K562 (cell line): ENCODE data around the gene MPL. TPM values are rescaled to one million over a fixed set of nuclear protein-coding genes. Genes with fewer than 3 reads are reported as not detected.
"Not testable (repeated sequence)": the region's sequence is repeated elsewhere in the genome, so short reads cannot be mapped to it uniquely, and the experiment has no call there.

ENCODE experiments used
- ATAC-seq: fragments of 200-7000 bp; cut with Tn5 transposase; 3 replicates; pipeline ENCODE4 v1.9.1; 2020; ENCODE audit warnings: moderate library complexity
- BruUV-seq: library from RNA; stranded (reverse); fragments of 400-500 nt; replicated peaks from 2 replicates; lab custom pipeline; 2021; lab: Mats Ljungman, UMichigan
- CTCF ChIA-PET: fragments of 300-600 bp; formaldehyde crosslinking; extraction: SDS; loops from one replicate; lab custom pipeline; 2021; ENCODE audit warnings: low intra/inter-chr PET ratio; lab: Yijun Ruan, JAX
- POLR2A ChIA-PET: fragments of 300-600, 350-650 bp; sonication (Branson Sonifier 250); formaldehyde crosslinking; extraction: SDS; loops from one replicate; lab custom pipeline; 2021; ENCODE audit warnings: antibody characterized with exemption, inconsistent platforms; lab: Yijun Ruan, JAX
- DNase-seq, 4 experiments: peaks; one replicate each; pipeline versions ENCODE4 v3.0.0 to v3.0.0-alpha.2; 2011 to 2018; ENCODE audit warnings: low spot score in 3 of 4, mixed read lengths in 3 of 4; ENCODE audit errors: extremely low read depth in 1 of 4
- FAIRE-seq: peaks from 2 replicates; lab custom pipeline; 2011; peaks lifted over from hg19 to GRCh38; lab: Jason Lieb, UNC
- H2AFZ ChIP-seq: 2 replicates; pipeline ENCODE4 v1.6.0; 2011; ENCODE audit warnings: low read depth, low read length, control low read depth, inconsistent platforms
- H3K27ac ChIP-seq: fragments of 200-600 bp; 3 replicates; pipeline ENCODE4 v1.8.0; 2011; ENCODE audit warnings: low read depth, mild to moderate bottlenecking, control low read depth, inconsistent platforms, low read length, moderate library complexity, mixed read lengths; ENCODE audit errors: extremely low read depth
- H3K27me3 ChIP-seq, 2 experiments: fragments of 300-600 bp in 1 of 2; 2 replicates in 1 of 2; 3 replicates in 1 of 2; pipeline versions ENCODE4 v1.6.0 to v1.8.0; 2011; ENCODE audit warnings: inconsistent platforms in 2 of 2, low read length in 2 of 2, mild to moderate bottlenecking in 1 of 2, mixed read lengths in 1 of 2, moderate library complexity in 1 of 2; ENCODE audit not compliant: control insufficient read depth in 2 of 2, insufficient read depth in 2 of 2
- H3K36me3 ChIP-seq: fragments of 300-600 bp; 3 replicates; pipeline ENCODE4 v1.8.0; 2011; ENCODE audit warnings: mild to moderate bottlenecking, low read length, inconsistent platforms; ENCODE audit not compliant: control insufficient read depth, insufficient read depth
- H3K4me1 ChIP-seq, 2 experiments: fragments of 200-600 bp in 1 of 2; replicated peaks in 1 of 2; 2 replicates in 1 of 2; 3 replicates in 1 of 2; pipeline versions ENCODE4 v1.5.1 to v1.8.0; 2011; ENCODE audit warnings: inconsistent platforms in 2 of 2, low read length in 2 of 2, mild to moderate bottlenecking in 1 of 2, mixed read lengths in 1 of 2, moderate library complexity in 1 of 2; ENCODE audit not compliant: control insufficient read depth in 2 of 2, insufficient read depth in 2 of 2
- H3K4me2 ChIP-seq: 2 replicates; pipeline ENCODE4 v1.6.1; 2011; ENCODE audit warnings: low read length, control low read depth, inconsistent platforms, mixed read lengths; ENCODE audit not compliant: insufficient read depth
- H3K4me3 ChIP-seq: fragments of 200-600 bp; sonication (generic), shearing (Covaris generic); 2 replicates; pipeline ENCODE4 v1.5.1; 2016; ENCODE audit warnings: control low read depth, inconsistent platforms
- H3K79me2 ChIP-seq: fragments of 200-600 bp; 3 replicates; pipeline ENCODE4 v1.8.0; 2011; ENCODE audit warnings: low read length, inconsistent platforms; ENCODE audit not compliant: control insufficient read depth, insufficient read depth
- H3K9ac ChIP-seq, 2 experiments: 2 replicates each; pipeline versions ENCODE4 v1.6.0 to v1.6.1; 2011; ENCODE audit warnings: low read depth in 2 of 2, low read length in 2 of 2, control low read depth in 1 of 2, inconsistent platforms in 1 of 2, mild to moderate bottlenecking in 1 of 2, mixed read lengths in 1 of 2; ENCODE audit not compliant: insufficient read depth in 1 of 2
- H3K9me1 ChIP-seq: one replicate; pipeline ENCODE4 v1.6.0; 2011; ENCODE audit warnings: inconsistent platforms, mild to moderate bottlenecking, low read length, moderate library complexity; ENCODE audit not compliant: control insufficient read depth, insufficient read depth
- H3K9me3 ChIP-seq: replicated peaks from 2 replicates; pipeline ENCODE4 v1.5.1; 2011; ENCODE audit warnings: low read depth, low read length, inconsistent platforms; ENCODE audit not compliant: control insufficient read depth, insufficient read depth
- H4K20me1 ChIP-seq: replicated peaks from 2 replicates; pipeline ENCODE4 v1.6.1; 2011; ENCODE audit warnings: low read length, inconsistent platforms, mixed read lengths; ENCODE audit not compliant: control insufficient read depth, insufficient read depth
- MEIS2 ChIP-seq: fragments of 450-650 bp; IDR thresholded peaks from 2 replicates; pipeline ENCODE4 v1.6.1; 2014; ENCODE audit warnings: mild to moderate bottlenecking; ENCODE audit not compliant: partially characterized antibody
- PBX2 ChIP-seq, 2 experiments: IDR thresholded peaks in 1 of 2; conservative IDR thresholded peaks in 1 of 2; 2 replicates each; pipeline ENCODE4 v1.6.1; 2016; ENCODE audit warnings: low read depth in 2 of 2, mild to moderate bottlenecking in 1 of 2, missing compliant biosample characterization in 1 of 2, missing genetic modification characterization in 1 of 2, moderate library complexity in 1 of 2
- PKNOX1 ChIP-seq: fragments of 450-650 bp; IDR thresholded peaks from 2 replicates; pipeline ENCODE4 v1.6.1; 2016
- ZNF121 ChIP-seq: sonication (generic); formaldehyde crosslinking; conservative IDR thresholded peaks from 2 replicates; pipeline ENCODE4 v1.8.0; 2022; ENCODE audit warnings: missing genetic modification reagents
- ZNF347 ChIP-seq: fragments of 450-650 bp; formaldehyde crosslinking; IDR thresholded peaks from 2 replicates; pipeline ENCODE4 v1.4.0; 2020; ENCODE audit warnings: low read depth, mild to moderate bottlenecking, moderate library complexity
- WGBS: fragments of 100-300 bp; shearing (Covaris generic); methylation state at CpG from one replicate; pipeline ENCODE4 v1.1.6; 2016; ENCODE audit warnings: low coverage, mixed read lengths; ENCODE audit not compliant: insufficient coverage; ENCODE audit errors: missing lambda C conversion rate; 5-methylcytosine and 5-hydroxymethylcytosine counted together
- in situ Hi-C: fragments of 300-500 bp; cut with MboI; formaldehyde crosslinking; loops from 4 replicates; pipeline ENCODE4 v1.15.0; 2018; ENCODE audit warnings: inconsistent platforms, mixed read lengths
- intact Hi-C: fragments of 100-400 bp; cut with micrococcal nuclease; formaldehyde crosslinking; loops from 2 replicates; pipeline ENCODE4 v1.14.2; 2022
- polyA plus RNA-seq, 8 experiments: library from polyadenylated mRNA; depleted of rRNA in 4 of 8; stranded (reverse) in 5 of 8; unstranded in 3 of 8; fragments of >200 nt; fragmentation: Nextera tagmentation in 2 of 8; fragmentation: Illumina TruSeq in 1 of 8; extraction: Ambion mirVana in 2 of 8; extraction: Trizol in 1 of 8; gene quantifications; 2 replicates each; pipeline versions ENCODE4 v1.2.1 to v1.2.3, GENCODE V29; 2011 to 2014; ENCODE audit warnings: inconsistent platforms in 1 of 8, missing spikeins in 1 of 8
- total RNA-seq, 7 experiments: library from RNA; depleted of rRNA in 6 of 7; stranded (reverse); fragments of >200 nt in 6 of 7; fragmentation: Illumina TruSeq in 2 of 7; extraction: Trizol in 2 of 7; gene quantifications; 2 replicates each; pipeline versions ENCODE4 v1.2.1 to v1.2.3, GENCODE V29; 2011 to 2021; ENCODE audit warnings: low replicate concordance in 1 of 7

The MPL gene
- total and polyA plus RNA-seq, 9 of the 15 experiments (the other 6 are each of a cell fraction or from before 2014, with no cell fraction given): not detected

GRCh38 chr1:43369779-43370178 is 32.2 kb downstream of the MPL start:
- H3K27me3 ChIP-seq, H3K4me3 ChIP-seq, intact Hi-C loops, H4K20me1 ChIP-seq, ATAC-seq, FAIRE-seq, BruUV-seq, H2AFZ ChIP-seq, DNase-seq, H3K27ac ChIP-seq: not testable (repeated sequence)
- Histone ChIP-seq H3K4me1 (peaks cover 35 to 39% of the 10 kb centered on the region in 2 experiments), H3K36me3 (peaks cover 12% of the 10 kb centered on the region)
- WGBS: 93% methylated on average over 4 of the region's 6 CpGs
- peak; percentile 46; the same call in 1 of the 2 replicates for TF ChIP-seq ZNF121 (CRISPR knock-in tag)
- TF ChIP-seq, all 486 proteins: peak for 1; not testable (repeated sequence) for 485
- H3K9me1 ChIP-seq, CTCF ChIA-PET, in situ Hi-C loops, H3K9ac ChIP-seq, H3K9me3 ChIP-seq, H3K4me2 ChIP-seq: not testable (repeated sequence)
- POLR2A ChIA-PET: interaction anchor here (0.6 to 3.4 kb wide), 4 partner anchors 9 to 65 kb away, joined by 3 to 20 read pairs (median 6); partner anchors contain the start of genes MED8 and SZT2
- H3K79me2 ChIP-seq: peaks cover 38% of the 10 kb centered on the region

- H3K79me2 ChIP-seq: peaks cover 33% of the 10 kb centered on the region
- TF ChIP-seq ZNF347 (CRISPR knock-in tag): no peak
- TF ChIP-seq PKNOX1: peak; percentile 24; the same call in 1 of the 2 replicates
- peak; percentile 51 for TF ChIP-seq MEIS2
- TF ChIP-seq PBX2 (CRISPR knock-in tag; IDR thresholded peaks at IDR 0.05; ENCODE audit: low read depth): no peak
- 0 out of 2 replicates have a peak, but pooled peaks have one; percentile 20 for TF ChIP-seq PBX2 (tag; conservative IDR thresholded peaks at IDR 0.05; ENCODE audit: low read depth)
- WGBS: 20% methylated on average over 4 of the region's 4 CpGs
- no peak overlapping the region for H3K4me2 ChIP-seq
- ChIA-PET POLR2A (interaction anchor here (0.6 to 3.4 kb wide), 5 partner anchors 8 to 64 kb away, joined by 3 to 20 read pairs (median 3); partner anchors contain the start of genes MED8 and SZT2), CTCF (no interaction called here)
- H3K27ac ChIP-seq: no peak overlapping the region
- H3K4me3 ChIP-seq: no peak overlapping the region
- H3K4me1 ChIP-seq: peaks cover 33 to 38% of the 10 kb centered on the region in 2 experiments
- intact Hi-C loops: no loop called here
- H3K9me1 ChIP-seq: peaks cover 6% of the 10 kb centered on the region
- H3K27me3 ChIP-seq: no peaks in the 10 kb centered on the region
- no peak for DNase-seq
- in situ Hi-C loops: no loop called here
- BruUV-seq: no TSS peak
- ATAC-seq: no peak
- H2AFZ ChIP-seq: no peak overlapping the region
- H3K36me3 ChIP-seq: peaks cover 4% of the 10 kb centered on the region
- FAIRE-seq: no peak
- no peak overlapping the region for H3K9ac ChIP-seq
- H4K20me1 ChIP-seq: peaks cover 3% of the 10 kb centered on the region
- no peaks in the 10 kb centered on the region for H3K9me3 ChIP-seq
Measured at GRCh38 chr1:43370564-43370963, 32.9 kb downstream of the MPL start.
